Endothelial cell of umbilical vein (primary cell): ENCODE data around the gene IQGAP2. TPM values are rescaled to one million over a fixed set of nuclear protein-coding genes. Genes with fewer than 3 reads are reported as not detected.
A peak's percentile ranks its signal among the peaks of the same experiment; 100 is the strongest.

Experiments
- BruUV-seq: library from RNA; stranded (reverse); fragments of 400-500 nt; replicated peaks from 2 replicates; lab custom pipeline; 2021; lab: Mats Ljungman, UMichigan
- CTCF ChIA-PET: fragments of 300-600, 350-600 bp; sonication (Branson Sonifier 250); formaldehyde crosslinking; loops from one replicate; lab custom pipeline; 2021; ENCODE audit warnings: antibody characterized with exemption, inconsistent platforms; lab: Charles Lee
- POLR2A ChIA-PET: fragments of 300-600, 350-600 bp; sonication (Branson Sonifier 250); formaldehyde crosslinking; loops from one replicate; lab custom pipeline; 2021; ENCODE audit warnings: antibody characterized with exemption, inconsistent platforms; lab: Charles Lee
- DNase-seq: peaks from one replicate; pipeline ENCODE4 v3.0.0-alpha.2; 2011; ENCODE audit warnings: low read depth, low spot score
- FAIRE-seq: peaks from 2 replicates; lab custom pipeline; 2011; peaks lifted over from hg19 to GRCh38; lab: Jason Lieb, UNC
- H2AFZ ChIP-seq: 2 replicates; pipeline ENCODE4 v1.6.0; 2012; ENCODE audit warnings: low read depth, low read length, control low read depth, inconsistent platforms
- H3K27ac ChIP-seq: 2 replicates; pipeline ENCODE4 v1.5.1; 2011; ENCODE audit warnings: low read depth, mild to moderate bottlenecking, control low read depth, low read length, moderate library complexity; ENCODE audit not compliant: insufficient read depth
- H3K27me3 ChIP-seq, 2 experiments: 2 replicates each; pipeline versions ENCODE4 v1.6.0 to v1.6.1; 2011; ENCODE audit warnings: low read length in 2 of 2, mixed read lengths in 1 of 2; ENCODE audit not compliant: control insufficient read depth in 2 of 2, insufficient read depth in 2 of 2
- H3K36me3 ChIP-seq, 2 experiments: 2 replicates in 1 of 2; 3 replicates in 1 of 2; pipeline ENCODE4 v1.5.1; 2011; ENCODE audit warnings: low read length in 2 of 2, mild to moderate bottlenecking in 1 of 2, moderate library complexity in 1 of 2; ENCODE audit not compliant: control insufficient read depth in 2 of 2, insufficient read depth in 2 of 2; ENCODE audit errors: extremely low read depth in 1 of 2
- H3K4me1 ChIP-seq: 3 replicates; pipeline ENCODE4 v1.5.1; 2011; ENCODE audit warnings: mild to moderate bottlenecking, low read length; ENCODE audit not compliant: control insufficient read depth, insufficient read depth; ENCODE audit errors: extremely low read depth
- H3K4me2 ChIP-seq: 2 replicates; pipeline ENCODE4 v1.6.1; 2011; ENCODE audit warnings: low read length, control low read depth, mixed read lengths; ENCODE audit not compliant: insufficient read depth
- H3K4me3 ChIP-seq, 3 experiments: fragments of 200-600 bp in 1 of 3; sonication (generic), shearing (Covaris generic) in 1 of 3; replicated peaks in 1 of 3; 2 replicates each; pipeline ENCODE4 v1.5.1; 2011 to 2016; ENCODE audit warnings: control low read depth in 3 of 3, low read length in 3 of 3, mild to moderate bottlenecking in 2 of 3, inconsistent platforms in 1 of 3, low read depth in 1 of 3, moderate library complexity in 1 of 3; ENCODE audit not compliant: insufficient read depth in 1 of 3
- H3K79me2 ChIP-seq: 2 replicates; pipeline ENCODE4 v1.6.0; 2012; ENCODE audit warnings: low read length, inconsistent platforms; ENCODE audit not compliant: control insufficient read depth, insufficient read depth
- H3K9ac ChIP-seq: replicated peaks from 2 replicates; pipeline ENCODE3; 2011; ENCODE audit warnings: low read length, control low read depth; ENCODE audit not compliant: insufficient read depth; ENCODE audit errors: extremely low read depth
- H3K9me1 ChIP-seq: replicated peaks from 3 replicates; pipeline ENCODE4 v1.6.0; 2011; ENCODE audit warnings: mild to moderate bottlenecking, low read length; ENCODE audit not compliant: control insufficient read depth, insufficient read depth; ENCODE audit errors: extremely low read depth
- H3K9me3 ChIP-seq: replicated peaks from 2 replicates; pipeline ENCODE4 v1.5.1; 2012; ENCODE audit warnings: low read length, inconsistent platforms; ENCODE audit not compliant: control insufficient read depth, insufficient read depth
- H4K20me1 ChIP-seq: replicated peaks from 2 replicates; pipeline ENCODE3; 2011; ENCODE audit warnings: mild to moderate bottlenecking, low read length; ENCODE audit not compliant: control insufficient read depth, insufficient read depth; ENCODE audit errors: extremely low read depth
- CTCF ChIP-seq, 2 donors: IDR thresholded peaks; 1 replicate in 1 of 2; 2 replicates in 1 of 2; pipeline ENCODE4 v1.5.1; 2011; ENCODE audit warnings: low read length in 2 of 2, mild to moderate bottlenecking in 2 of 2, moderate library complexity in 2 of 2, control low read depth in 1 of 2, inconsistent platforms in 1 of 2, low read depth in 1 of 2; ENCODE audit not compliant: insufficient read depth in 1 of 2; ENCODE audit errors: extremely low read depth in 1 of 2
- EZH2 ChIP-seq: IDR thresholded peaks from 2 replicates; pipeline ENCODE4 v1.6.1; 2012; ENCODE audit warnings: borderline replicate concordance, low read depth, mild to moderate bottlenecking, moderate library complexity, low read length, inconsistent platforms; ENCODE audit not compliant: severe bottlenecking
- FOS ChIP-seq: IDR thresholded peaks from 2 replicates; pipeline ENCODE4 v1.6.1; 2011; ENCODE audit warnings: mild to moderate bottlenecking, low read length, moderate library complexity, borderline replicate concordance; ENCODE audit not compliant: insufficient read depth
- GATA2 ChIP-seq: IDR thresholded peaks from 2 replicates; pipeline ENCODE4 v1.7.0; 2011; ENCODE audit warnings: low read depth, mild to moderate bottlenecking, moderate library complexity, mixed read lengths, low read length; ENCODE audit not compliant: insufficient read length, insufficient read depth
- JUN ChIP-seq: IDR thresholded peaks from 2 replicates; pipeline ENCODE4 v1.6.1; 2011; ENCODE audit warnings: borderline replicate concordance, low read depth; ENCODE audit not compliant: insufficient read length, insufficient read depth
- MAX ChIP-seq: IDR thresholded peaks from 2 replicates; pipeline ENCODE4 v1.6.1; 2011; ENCODE audit not compliant: insufficient read depth, insufficient read length
- MYC ChIP-seq: IDR thresholded peaks from one replicate; pipeline ENCODE4 v1.6.1; 2011; ENCODE audit warnings: mild to moderate bottlenecking, low read depth, low read length
- POLR2A ChIP-seq: IDR thresholded peaks from 2 replicates; pipeline ENCODE4 v1.6.1; 2012; ENCODE audit warnings: low read depth, mild to moderate bottlenecking, control low read depth, low read length
- POLR2AphosphoS5 ChIP-seq: IDR thresholded peaks from 2 replicates; pipeline ENCODE4 v1.6.1; 2012; ENCODE audit warnings: low read depth, mild to moderate bottlenecking, control low read depth, low read length, moderate library complexity; ENCODE audit not compliant: insufficient read depth
- dilution Hi-C: fragments of 300-500 bp; cut with MboI; formaldehyde crosslinking; loops from one replicate; pipeline ENCODE4 v1.15.0; 2019; ENCODE audit warnings: low sequenced_read_pairs; ENCODE audit not compliant: extremely low pct_ligation_motif_present
- intact Hi-C: fragments of 100-400 bp; cut with micrococcal nuclease; formaldehyde crosslinking; loops from one replicate; pipeline ENCODE4 v1.10.0; 2022
- polyA plus RNA-seq, 4 experiments: library from polyadenylated mRNA; depleted of rRNA in 3 of 4; stranded (reverse) in 3 of 4; unstranded in 1 of 4; fragments of >200 nt; gene quantifications; 2 replicates each; pipeline versions ENCODE4 v1.2.1 to v1.2.3, GENCODE V29; 2011 to 2012; ENCODE audit warnings: missing spikeins in 1 of 4
- total RNA-seq: library from RNA; stranded (reverse); gene quantifications from 2 replicates; pipeline ENCODE4 v1.2.3, GENCODE V29; 2021

The IQGAP2 gene
- total and polyA plus RNA-seq, 2 donors (not counting 3 experiments of a cell fraction or from before 2014, with no cell fraction given), result 4.5 to 4.7 TPM

DNA sequence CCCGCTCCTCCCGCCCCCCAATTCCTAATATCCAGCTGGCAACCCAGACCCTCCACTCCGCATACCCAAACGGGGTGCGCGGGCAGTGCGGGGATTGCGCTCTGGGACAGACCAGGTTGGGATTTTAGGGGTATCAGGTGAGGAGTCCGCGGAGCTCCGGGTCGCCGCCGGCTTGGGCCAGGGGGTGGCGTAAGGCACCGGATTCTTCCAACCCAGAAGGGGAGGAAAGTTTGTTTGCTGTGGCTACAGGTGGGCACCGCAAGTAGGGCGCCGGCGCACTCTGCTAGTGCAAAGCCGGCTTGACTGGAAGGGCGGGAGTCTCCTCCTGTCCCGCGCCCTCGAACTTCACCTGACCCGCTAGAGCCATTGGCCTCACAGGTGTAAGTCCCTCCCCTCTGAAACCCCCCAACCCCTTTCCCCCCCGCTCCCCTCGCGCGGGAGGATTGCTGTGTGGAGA lies 709 bp downstream of the IQGAP2 start:
- CTCF ChIA-PET, result interaction anchor here (0.6 to 1.1 kb wide), 5 partner anchors 9 to 371 kb away, joined by 3 to 7 read pairs (median 4); no protein-coding TSS in a partner anchor
- Histone ChIP-seq H3K9me3 (no peaks in the 10 kb centered on the region), H3K9ac (no peak overlapping the region), H3K36me3 (no peaks in the 10 kb centered on the region), H4K20me1 (no peaks in the 10 kb centered on the region), H3K9me1 (no peaks in the 10 kb centered on the region), H2AFZ (peak overlapping the region; percentile 85), H3K27me3 (peaks cover 34 to 54% of the 10 kb centered on the region in 2 experiments), H3K4me3 (peak overlapping the region in 2 of 3 experiments; percentile 37 to 42), H3K4me1 (peaks cover 7% of the 10 kb centered on the region), H3K4me2 (peak overlapping the region; percentile 74), H3K27ac (no peak overlapping the region), H3K79me2 (no peaks in the 10 kb centered on the region)
- FAIRE-seq, result no peak
- POLR2A ChIA-PET, result no interaction called here
- TF ChIP-seq FOS (no peak), POLR2A (no peak), GATA2 (no peak), MAX (no peak), MYC (no peak), CTCF (IDR thresholded peaks at IDR 0.05; ENCODE audit: extremely low read depth in 1 of 2, insufficient read depth in 1 of 2, low read depth in 1 of 2, low read length in 2 of 2) (no peak), EZH2 (no peak), JUN (no peak), POLR2AphosphoS5 (no peak)
- dilution Hi-C loops (no loop called here), intact Hi-C loops (loop anchor here (1.0 to 5.0 kb wide), 3 partner anchors 180 to 371 kb away; no protein-coding TSS in a partner anchor)
- no peak for DNase-seq
- no TSS peak for BruUV-seq
